K562 (cell line): ENCODE data around the gene PALLD. TPM values are rescaled to one million over a fixed set of nuclear protein-coding genes. Genes with fewer than 3 reads are reported as not detected.

Source experiments
- ATAC-seq: fragments of 200-7000 bp; cut with Tn5 transposase; 3 replicates; pipeline ENCODE4 v1.9.1; 2020; ENCODE audit warnings: moderate library complexity
- BruUV-seq: library from RNA; stranded (reverse); fragments of 400-500 nt; replicated peaks from 2 replicates; lab custom pipeline; 2021; lab: Mats Ljungman, UMichigan
- CTCF ChIA-PET: fragments of 300-600 bp; formaldehyde crosslinking; extraction: SDS; loops from one replicate; lab custom pipeline; 2021; ENCODE audit warnings: low intra/inter-chr PET ratio; lab: Yijun Ruan, JAX
- POLR2A ChIA-PET: fragments of 300-600, 350-650 bp; sonication (Branson Sonifier 250); formaldehyde crosslinking; extraction: SDS; loops from one replicate; lab custom pipeline; 2021; ENCODE audit warnings: antibody characterized with exemption, inconsistent platforms; lab: Yijun Ruan, JAX
- DNase-seq, 4 experiments: peaks; one replicate each; pipeline versions ENCODE4 v3.0.0 to v3.0.0-alpha.2; 2011 to 2018; ENCODE audit warnings: low spot score in 3 of 4, mixed read lengths in 3 of 4; ENCODE audit errors: extremely low read depth in 1 of 4
- FAIRE-seq: peaks from 2 replicates; lab custom pipeline; 2011; peaks lifted over from hg19 to GRCh38; lab: Jason Lieb, UNC
- H2AFZ ChIP-seq: 2 replicates; pipeline ENCODE4 v1.6.0; 2011; ENCODE audit warnings: low read depth, low read length, control low read depth, inconsistent platforms
- H3K27ac ChIP-seq: fragments of 200-600 bp; 3 replicates; pipeline ENCODE4 v1.8.0; 2011; ENCODE audit warnings: low read depth, mild to moderate bottlenecking, control low read depth, inconsistent platforms, low read length, moderate library complexity, mixed read lengths; ENCODE audit errors: extremely low read depth
- H3K27me3 ChIP-seq, 2 experiments: fragments of 300-600 bp in 1 of 2; 2 replicates in 1 of 2; 3 replicates in 1 of 2; pipeline versions ENCODE4 v1.6.0 to v1.8.0; 2011; ENCODE audit warnings: inconsistent platforms in 2 of 2, low read length in 2 of 2, mild to moderate bottlenecking in 1 of 2, mixed read lengths in 1 of 2, moderate library complexity in 1 of 2; ENCODE audit not compliant: control insufficient read depth in 2 of 2, insufficient read depth in 2 of 2
- H3K36me3 ChIP-seq: fragments of 300-600 bp; 3 replicates; pipeline ENCODE4 v1.8.0; 2011; ENCODE audit warnings: mild to moderate bottlenecking, low read length, inconsistent platforms; ENCODE audit not compliant: control insufficient read depth, insufficient read depth
- H3K4me1 ChIP-seq, 2 experiments: fragments of 200-600 bp in 1 of 2; replicated peaks in 1 of 2; 2 replicates in 1 of 2; 3 replicates in 1 of 2; pipeline versions ENCODE4 v1.5.1 to v1.8.0; 2011; ENCODE audit warnings: inconsistent platforms in 2 of 2, low read length in 2 of 2, mild to moderate bottlenecking in 1 of 2, mixed read lengths in 1 of 2, moderate library complexity in 1 of 2; ENCODE audit not compliant: control insufficient read depth in 2 of 2, insufficient read depth in 2 of 2
- H3K4me2 ChIP-seq: 2 replicates; pipeline ENCODE4 v1.6.1; 2011; ENCODE audit warnings: low read length, control low read depth, inconsistent platforms, mixed read lengths; ENCODE audit not compliant: insufficient read depth
- H3K4me3 ChIP-seq: fragments of 200-600 bp; sonication (generic), shearing (Covaris generic); 2 replicates; pipeline ENCODE4 v1.5.1; 2016; ENCODE audit warnings: control low read depth, inconsistent platforms
- H3K79me2 ChIP-seq: fragments of 200-600 bp; 3 replicates; pipeline ENCODE4 v1.8.0; 2011; ENCODE audit warnings: low read length, inconsistent platforms; ENCODE audit not compliant: control insufficient read depth, insufficient read depth
- H3K9ac ChIP-seq, 2 experiments: 2 replicates each; pipeline versions ENCODE4 v1.6.0 to v1.6.1; 2011; ENCODE audit warnings: low read depth in 2 of 2, low read length in 2 of 2, control low read depth in 1 of 2, inconsistent platforms in 1 of 2, mild to moderate bottlenecking in 1 of 2, mixed read lengths in 1 of 2; ENCODE audit not compliant: insufficient read depth in 1 of 2
- H3K9me1 ChIP-seq: one replicate; pipeline ENCODE4 v1.6.0; 2011; ENCODE audit warnings: inconsistent platforms, mild to moderate bottlenecking, low read length, moderate library complexity; ENCODE audit not compliant: control insufficient read depth, insufficient read depth
- H3K9me3 ChIP-seq: replicated peaks from 2 replicates; pipeline ENCODE4 v1.5.1; 2011; ENCODE audit warnings: low read depth, low read length, inconsistent platforms; ENCODE audit not compliant: control insufficient read depth, insufficient read depth
- H4K20me1 ChIP-seq: replicated peaks from 2 replicates; pipeline ENCODE4 v1.6.1; 2011; ENCODE audit warnings: low read length, inconsistent platforms, mixed read lengths; ENCODE audit not compliant: control insufficient read depth, insufficient read depth
- ATF3 ChIP-seq, 2 experiments: fragments of 450-650 bp in 1 of 2; sonication (generic) in 1 of 2; formaldehyde crosslinking in 1 of 2; IDR thresholded peaks in 1 of 2; conservative IDR thresholded peaks in 1 of 2; 2 replicates each; pipeline versions ENCODE4 v1.6.1 to v1.8.1; 2016 to 2023; ENCODE audit warnings: mild to moderate bottlenecking in 2 of 2, moderate library complexity in 2 of 2, inconsistent platforms in 1 of 2, missing genetic modification reagents in 1 of 2
- CEBPB ChIP-seq: fragments of 450-650 bp; IDR thresholded peaks from 2 replicates; pipeline ENCODE4 v1.6.1; 2016; ENCODE audit warnings: missing genetic modification characterization, missing compliant biosample characterization
- CEBPG ChIP-seq, 3 experiments: fragments of 200-800 bp in 1 of 3; sonication (Bioruptor generic) in 1 of 3; sonication (generic) in 1 of 3; formaldehyde crosslinking in 1 of 3; IDR thresholded peaks in 2 of 3; conservative IDR thresholded peaks in 1 of 3; 2 replicates each; pipeline versions ENCODE4 v1.6.1 to v1.8.0; 2016 to 2022; ENCODE audit warnings: missing compliant biosample characterization in 2 of 3, missing genetic modification characterization in 2 of 3, mild to moderate bottlenecking in 1 of 3, missing genetic modification reagents in 1 of 3
- RAD51 ChIP-seq: fragments of 450-650 bp; IDR thresholded peaks from 2 replicates; pipeline ENCODE4 v1.7.1; 2016; ENCODE audit warnings: low read depth, mild to moderate bottlenecking, borderline replicate concordance
- WGBS: fragments of 100-300 bp; shearing (Covaris generic); methylation state at CpG from one replicate; pipeline ENCODE4 v1.1.6; 2016; ENCODE audit warnings: low coverage, mixed read lengths; ENCODE audit not compliant: insufficient coverage; ENCODE audit errors: missing lambda C conversion rate; 5-methylcytosine and 5-hydroxymethylcytosine counted together
- in situ Hi-C: fragments of 300-500 bp; cut with MboI; formaldehyde crosslinking; loops from 4 replicates; pipeline ENCODE4 v1.15.0; 2018; ENCODE audit warnings: inconsistent platforms, mixed read lengths
- intact Hi-C: fragments of 100-400 bp; cut with micrococcal nuclease; formaldehyde crosslinking; loops from 2 replicates; pipeline ENCODE4 v1.14.2; 2022
- polyA plus RNA-seq, 8 experiments: library from polyadenylated mRNA; depleted of rRNA in 4 of 8; stranded (reverse) in 5 of 8; unstranded in 3 of 8; fragments of >200 nt; fragmentation: Nextera tagmentation in 2 of 8; fragmentation: Illumina TruSeq in 1 of 8; extraction: Ambion mirVana in 2 of 8; extraction: Trizol in 1 of 8; gene quantifications; 2 replicates each; pipeline versions ENCODE4 v1.2.1 to v1.2.3, GENCODE V29; 2011 to 2014; ENCODE audit warnings: inconsistent platforms in 1 of 8, missing spikeins in 1 of 8
- total RNA-seq, 7 experiments: library from RNA; depleted of rRNA in 6 of 7; stranded (reverse); fragments of >200 nt in 6 of 7; fragmentation: Illumina TruSeq in 2 of 7; extraction: Trizol in 2 of 7; gene quantifications; 2 replicates each; pipeline versions ENCODE4 v1.2.1 to v1.2.3, GENCODE V29; 2011 to 2021; ENCODE audit warnings: low replicate concordance in 1 of 7

The PALLD gene
- total and polyA plus RNA-seq, 9 of the 15 experiments (the other 6 are each of a cell fraction or from before 2014, with no cell fraction given): 0.01 to 0.35 (median 0.06) TPM; not detected in 3

GRCh38 chr4:168535689-168536088, 38.8 kb downstream of the PALLD start:
- ATAC-seq: no peak; the same call in 2 of the 3 replicates
- Histone ChIP-seq H3K4me3 (peak overlapping the region; percentile 28; the same call in 1 of the 2 replicates), H2AFZ (peak overlapping the region; percentile 93), H3K9ac (peak overlapping the region in 1 of 2 experiments; percentile 44; a peak in 1 of 4 replicates), H3K4me1 (no peaks in the 10 kb centered on the region; a peak in 1 of 5 replicates), H3K79me2 (no peaks in the 10 kb centered on the region)
- in situ Hi-C loops: no loop called here
- TF ChIP-seq RAD51 (no peak), ATF3 (IDR thresholded peaks at IDR 0.05) (peak; percentile 66; the same call in 1 of the 2 replicates), ATF3 (CRISPR knock-in tag; conservative IDR thresholded peaks at IDR 0.05) (no peak), CEBPB (peak; percentile 66), CEBPG (CRISPR knock-in tag; IDR thresholded peaks at IDR 0.05) (no peak), CEBPG (tag; conservative IDR thresholded peaks at IDR 0.05 in 1 of 2, IDR thresholded peaks at IDR 0.05 in 1 of 2) (peak; percentile 67 to 83; a peak in 3 of 4 replicates)
- TF ChIP-seq, all 486 proteins: peak for 3
- H3K27ac ChIP-seq: peak overlapping the region; percentile 54; the same call in 1 of the 3 replicates
- no TSS peak for BruUV-seq
- no peaks in the 10 kb centered on the region for H3K27me3 ChIP-seq
- DNase-seq (no peak), FAIRE-seq (no peak)
- H3K9me3 ChIP-seq: no peaks in the 10 kb centered on the region
- no peaks in the 10 kb centered on the region for H3K9me1 ChIP-seq
- peak overlapping the region; percentile 78 for H3K4me2 ChIP-seq
- ChIA-PET CTCF (no interaction called here), POLR2A (no interaction called here)
- intact Hi-C loops: no loop called here
- WGBS: 12% methylated on average over 5 of the region's 5 CpGs
- no peaks in the 10 kb centered on the region for H4K20me1 ChIP-seq
- H3K36me3 ChIP-seq: no peaks in the 10 kb centered on the region
